Measurements from ENCODE around the gene BMP6. TPM values are rescaled to one million over a fixed set of nuclear protein-coding genes. Genes with fewer than 3 reads are reported as not detected.

Gene BMP6
- total RNA-seq, 2 experiments from 2014 or later: not detected

DNA sequence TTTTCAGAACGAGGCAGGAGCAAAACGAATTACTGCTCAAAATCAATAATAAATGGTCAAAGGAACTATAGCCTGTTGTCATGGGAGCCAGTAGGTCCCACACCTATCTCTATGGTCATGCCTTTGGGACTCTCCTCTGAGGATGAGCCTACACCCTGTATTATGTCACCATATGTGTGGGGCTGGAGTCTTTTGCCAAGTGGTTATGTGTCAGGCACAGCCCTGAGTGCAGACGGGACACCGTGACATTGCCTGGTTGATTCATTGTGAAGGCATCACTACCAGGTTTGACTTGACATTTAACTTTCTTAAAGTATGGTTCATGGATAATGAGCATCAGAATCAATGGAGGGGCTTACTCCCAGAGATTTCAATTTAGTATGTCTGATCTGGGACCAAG is 23.6 kb downstream of the BMP6 start:
- no peak overlapping the region for H3K4me3 Mint-ChIP-seq
- TF ChIP-seq, protein P1, sequence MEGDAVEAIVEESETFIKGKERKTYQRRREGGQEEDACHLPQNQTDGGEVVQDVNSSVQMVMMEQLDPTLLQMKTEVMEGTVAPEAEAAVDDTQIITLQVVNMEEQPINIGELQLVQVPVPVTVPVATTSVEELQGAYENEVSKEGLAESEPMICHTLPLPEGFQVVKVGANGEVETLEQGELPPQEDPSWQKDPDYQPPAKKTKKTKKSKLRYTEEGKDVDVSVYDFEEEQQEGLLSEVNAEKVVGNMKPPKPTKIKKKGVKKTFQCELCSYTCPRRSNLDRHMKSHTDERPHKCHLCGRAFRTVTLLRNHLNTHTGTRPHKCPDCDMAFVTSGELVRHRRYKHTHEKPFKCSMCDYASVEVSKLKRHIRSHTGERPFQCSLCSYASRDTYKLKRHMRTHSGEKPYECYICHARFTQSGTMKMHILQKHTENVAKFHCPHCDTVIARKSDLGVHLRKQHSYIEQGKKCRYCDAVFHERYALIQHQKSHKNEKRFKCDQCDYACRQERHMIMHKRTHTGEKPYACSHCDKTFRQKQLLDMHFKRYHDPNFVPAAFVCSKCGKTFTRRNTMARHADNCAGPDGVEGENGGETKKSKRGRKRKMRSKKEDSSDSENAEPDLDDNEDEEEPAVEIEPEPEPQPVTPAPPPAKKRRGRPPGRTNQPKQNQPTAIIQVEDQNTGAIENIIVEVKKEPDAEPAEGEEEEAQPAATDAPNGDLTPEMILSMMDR (IDR thresholded peaks at IDR 0.05): no peak
- H3K27me3 Mint-ChIP-seq: peaks cover 41% of the 10 kb centered on the region
- CTCF ChIA-PET: no interaction called here
- H3K4me1 ChIP-seq (ENCODE audit: insufficient read depth, low read length): no peaks in the 10 kb centered on the region
- no peaks in the 10 kb centered on the region for H3K9me3 Mint-ChIP-seq
- peaks cover 0 to 12% of the 10 kb centered on the region in 2 experiments for H3K27me3 ChIP-seq (ENCODE audit: control insufficient read depth in 1 of 2, insufficient read depth in 2 of 2, low read length in 2 of 2)
- H3K36me3 ChIP-seq (ENCODE audit: insufficient read depth, low read length): no peaks in the 10 kb centered on the region
- no peak overlapping the region for H3K4me3 ChIP-seq (ENCODE audit: low read length)
- no peaks in the 10 kb centered on the region for H3K9me3 ChIP-seq (ENCODE audit: control insufficient read depth in 1 of 2, insufficient read depth in 1 of 2, low read length in 2 of 2)
- DNase-seq (no peak), ATAC-seq (ENCODE audit: poor library complexity) (no peak)
- intact Hi-C loops (cut with DNase I, micrococcal nuclease): no loop called here
- H3K4me1 Mint-ChIP-seq (ENCODE audit: low read depth): no peaks in the 10 kb centered on the region
- H3K27ac ChIP-seq (ENCODE audit: low read depth in 1 of 2, low read length in 2 of 2): no peak overlapping the region
- H3K36me3 Mint-ChIP-seq (ENCODE audit: low read depth): no peaks in the 10 kb centered on the region
- H3K27ac Mint-ChIP-seq: no peak overlapping the region
- POLR2A ChIA-PET: no interaction called here

GRCh38 chr6:7750197-7750596 is 24.3 kb downstream of the BMP6 start:
- Histone ChIP-seq H3K27me3 (ENCODE audit: control insufficient read depth in 1 of 2, insufficient read depth in 2 of 2, low read length in 2 of 2) (peaks cover 0 to 12% of the 10 kb centered on the region in 2 experiments), H3K4me1 (ENCODE audit: insufficient read depth, low read length) (no peaks in the 10 kb centered on the region), H3K36me3 (ENCODE audit: insufficient read depth, low read length) (no peaks in the 10 kb centered on the region), H3K9me3 (ENCODE audit: control insufficient read depth in 1 of 2, insufficient read depth in 1 of 2, low read length in 2 of 2) (no peaks in the 10 kb centered on the region), H3K27ac (ENCODE audit: low read depth in 1 of 2, low read length in 2 of 2) (no peak overlapping the region), H3K4me3 (ENCODE audit: low read length) (no peak overlapping the region)
- Mint-ChIP-seq H3K4me3 (no peak overlapping the region), H3K27ac (no peak overlapping the region), H3K27me3 (peaks cover 42% of the 10 kb centered on the region), H3K9me3 (no peaks in the 10 kb centered on the region), H3K36me3 (ENCODE audit: low read depth) (no peaks in the 10 kb centered on the region), H3K4me1 (ENCODE audit: low read depth) (no peaks in the 10 kb centered on the region)
- ATAC-seq (ENCODE audit: poor library complexity) (no peak), DNase-seq (no peak)
- TF ChIP-seq, protein P1 (IDR thresholded peaks at IDR 0.05): no peak
- intact Hi-C loops (cut with DNase I, micrococcal nuclease): no loop called here
- ChIA-PET POLR2A (interaction anchor here (0.6 kb wide), 1 partner anchor 249 kb away, joined by 3 read pairs; no protein-coding TSS in a partner anchor), CTCF (no interaction called here)

DNA sequence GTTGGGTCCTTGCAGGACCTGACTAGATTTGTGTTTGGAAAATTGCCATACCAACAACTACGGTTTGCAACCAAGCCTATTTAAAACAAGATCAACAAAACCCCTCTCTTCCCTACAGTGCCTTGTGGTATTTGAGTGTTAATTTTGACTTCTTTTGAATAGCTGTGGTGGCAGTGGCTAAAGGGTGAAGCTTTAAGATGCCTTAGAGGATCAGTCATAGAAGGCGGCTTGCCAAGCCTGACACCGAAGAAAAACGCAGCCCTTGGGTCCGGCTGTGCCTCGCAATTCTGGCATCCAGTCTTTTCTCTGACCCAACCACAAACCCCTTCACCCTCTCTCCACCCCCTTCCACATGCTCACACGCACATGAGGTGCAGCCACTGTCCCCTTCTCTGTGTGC is 32.6 kb downstream of the BMP6 start:
- CTCF ChIA-PET: no interaction called here
- no peak overlapping the region for H3K27ac Mint-ChIP-seq
- no peaks in the 10 kb centered on the region for H3K36me3 Mint-ChIP-seq (ENCODE audit: low read depth)
- intact Hi-C loops (cut with DNase I, micrococcal nuclease): no loop called here
- no peak for ATAC-seq (ENCODE audit: poor library complexity)
- no peak overlapping the region for H3K4me3 Mint-ChIP-seq
- Histone ChIP-seq H3K27ac (ENCODE audit: low read depth in 1 of 2, low read length in 2 of 2) (no peak overlapping the region), H3K9me3 (ENCODE audit: control insufficient read depth in 1 of 2, insufficient read depth in 1 of 2, low read length in 2 of 2) (no peaks in the 10 kb centered on the region), H3K4me1 (ENCODE audit: insufficient read depth, low read length) (no peaks in the 10 kb centered on the region), H3K36me3 (ENCODE audit: insufficient read depth, low read length) (no peaks in the 10 kb centered on the region), H3K4me3 (ENCODE audit: low read length) (no peak overlapping the region), H3K27me3 (ENCODE audit: control insufficient read depth in 1 of 2, insufficient read depth in 2 of 2, low read length in 2 of 2) (peaks cover 0 to under 1% of the 10 kb centered on the region in 2 experiments)
- peaks cover 4% of the 10 kb centered on the region for H3K9me3 Mint-ChIP-seq
- peaks cover 73% of the 10 kb centered on the region for H3K27me3 Mint-ChIP-seq
- no peak for DNase-seq
- POLR2A ChIA-PET: no interaction called here
- H3K4me1 Mint-ChIP-seq (ENCODE audit: low read depth): no peaks in the 10 kb centered on the region
- TF ChIP-seq, protein P1 (IDR thresholded peaks at IDR 0.05): no peak

All from CD4-positive, alpha-beta T cell (primary cell).